HUES48 (cell line): Measurements from ENCODE around the gene CLIC3.
A peak's percentile ranks its signal among the peaks of the same experiment; 100 is the strongest.

Experiments
- H3K27ac ChIP-seq: one replicate; pipeline ENCODE4 v1.7.0; 2013; ENCODE audit warnings: low read depth, low read length, inconsistent platforms
- H3K27me3 ChIP-seq: 2 replicates; pipeline ENCODE4 v1.6.1; 2013; ENCODE audit warnings: mild to moderate bottlenecking, low read length; ENCODE audit not compliant: control insufficient read depth, insufficient read depth
- H3K36me3 ChIP-seq: 2 replicates; pipeline ENCODE4 v1.6.1; 2013; ENCODE audit warnings: low read length; ENCODE audit not compliant: control insufficient read depth, insufficient read depth
- H3K4me1 ChIP-seq: 2 replicates; pipeline ENCODE4 v1.6.1; 2013; ENCODE audit warnings: mild to moderate bottlenecking, low read length; ENCODE audit not compliant: control insufficient read depth, insufficient read depth
- H3K4me3 ChIP-seq: 2 replicates; pipeline ENCODE4 v1.5.1; 2013; ENCODE audit warnings: mild to moderate bottlenecking, low read depth, low read length
- H3K9ac ChIP-seq: 2 replicates; pipeline ENCODE4 v1.6.1; 2013; ENCODE audit warnings: mild to moderate bottlenecking, low read depth, low read length, moderate library complexity
- H3K9me3 ChIP-seq: 2 replicates; pipeline ENCODE4 v1.6.1; 2013; ENCODE audit warnings: low read length; ENCODE audit not compliant: control insufficient read depth, insufficient read depth

CLIC3 gene

DNA sequence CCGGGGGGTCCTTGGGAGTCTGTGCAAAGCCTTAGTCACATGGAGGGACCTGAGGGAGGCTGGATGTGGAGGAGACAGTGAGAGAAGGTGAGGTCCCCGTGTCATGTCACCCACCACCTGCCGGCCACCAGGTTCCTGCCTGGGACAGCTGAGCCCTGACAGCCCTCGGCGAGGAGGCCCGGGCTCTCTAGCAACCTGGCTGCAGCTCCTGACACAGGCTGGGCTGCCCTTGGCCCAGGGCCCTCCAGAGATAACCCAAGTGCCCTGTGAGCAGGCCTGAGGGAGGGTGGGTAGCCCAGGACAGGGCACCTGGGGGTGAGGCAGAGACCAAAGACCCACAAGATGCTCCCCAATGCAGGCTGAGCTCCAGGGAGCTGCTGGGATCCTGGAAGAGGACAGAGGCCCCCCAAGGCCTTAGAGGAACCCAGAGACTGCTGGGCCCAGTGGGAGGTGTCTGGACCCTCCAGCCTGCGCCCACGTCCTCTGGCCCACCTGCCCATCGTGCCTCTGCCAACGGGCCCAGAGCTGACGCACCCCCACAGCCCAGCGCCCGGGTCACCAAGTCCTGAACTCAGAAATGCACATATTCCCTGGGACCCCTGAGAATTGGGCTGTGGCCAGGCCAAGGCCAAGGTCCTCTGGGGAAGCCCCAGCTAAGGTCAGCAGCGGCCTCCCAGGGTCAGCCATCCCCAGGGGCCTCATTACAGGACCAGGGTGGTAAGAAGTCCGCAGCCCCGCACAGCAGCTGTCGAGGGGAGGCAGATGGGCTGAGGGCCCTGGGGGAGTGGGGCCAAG lies 27.8 kb downstream of the CLIC3 start:
- Histone ChIP-seq H3K4me1 (peaks cover 2% of the 10 kb centered on the region; the same call in 1 of the 2 replicates), H3K27ac (no peak overlapping the region), H3K9me3 (no peaks in the 10 kb centered on the region), H3K4me3 (no peak overlapping the region), H3K9ac (no peak overlapping the region), H3K36me3 (no peaks in the 10 kb centered on the region), H3K27me3 (no peaks in the 10 kb centered on the region)

- Histone ChIP-seq H3K27me3 (no peaks in the 10 kb centered on the region), H3K9ac (peak overlapping the region; percentile 24; the same call in 1 of the 2 replicates)
Measured at GRCh38 chr9:136965771-136966484, 30.4 kb downstream of the CLIC3 start.

GRCh38 chr9:136964833-136965422 lies 31.4 kb downstream of the CLIC3 start:
- Histone ChIP-seq H3K27me3 (no peaks in the 10 kb centered on the region), H3K4me3 (no peak overlapping the region), H3K9me3 (no peaks in the 10 kb centered on the region), H3K9ac (no peak overlapping the region), H3K36me3 (no peaks in the 10 kb centered on the region), H3K27ac (no peak overlapping the region), H3K4me1 (peaks cover 2% of the 10 kb centered on the region; the same call in 1 of the 2 replicates)

More at GRCh38 chr9:136965771-136966484, 30.4 kb downstream of the CLIC3 start:
- Histone ChIP-seq H3K4me3 (no peak overlapping the region), H3K4me1 (peaks cover 2% of the 10 kb centered on the region; the same call in 1 of the 2 replicates), H3K27ac (no peak overlapping the region), H3K9me3 (no peaks in the 10 kb centered on the region), H3K36me3 (no peaks in the 10 kb centered on the region)

DNA sequence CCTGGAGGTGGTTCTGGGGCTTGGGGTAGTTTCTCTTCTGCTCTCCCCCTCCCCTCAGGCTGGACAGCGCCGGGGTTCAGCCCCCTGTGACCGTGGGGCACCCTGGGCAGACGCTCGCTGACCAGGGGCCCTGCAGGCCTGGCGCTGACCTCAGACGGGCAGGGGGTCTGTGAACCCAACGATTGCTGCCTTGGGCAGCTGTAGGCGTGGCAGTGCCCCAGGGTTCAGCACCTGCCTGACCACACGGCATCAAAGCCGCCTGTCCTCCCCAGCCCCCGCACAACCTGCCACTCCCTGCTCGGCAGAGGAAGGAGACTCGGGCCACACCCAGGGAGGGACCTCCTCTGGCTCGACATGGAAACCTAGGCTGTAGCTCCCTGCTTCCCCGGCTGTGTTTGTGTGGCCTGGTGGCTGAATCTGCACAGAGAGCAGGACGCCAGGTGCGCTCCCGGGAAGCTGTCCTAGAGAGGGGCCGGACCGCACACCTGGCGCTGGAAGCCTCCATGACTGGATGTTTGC lies 32.1 kb downstream of the CLIC3 start:
- Histone ChIP-seq H3K27me3 (no peaks in the 10 kb centered on the region), H3K27ac (no peak overlapping the region), H3K9me3 (no peaks in the 10 kb centered on the region), H3K4me3 (no peak overlapping the region), H3K36me3 (no peaks in the 10 kb centered on the region), H3K9ac (no peak overlapping the region), H3K4me1 (peaks cover 2% of the 10 kb centered on the region; the same call in 1 of the 2 replicates)

DNA sequence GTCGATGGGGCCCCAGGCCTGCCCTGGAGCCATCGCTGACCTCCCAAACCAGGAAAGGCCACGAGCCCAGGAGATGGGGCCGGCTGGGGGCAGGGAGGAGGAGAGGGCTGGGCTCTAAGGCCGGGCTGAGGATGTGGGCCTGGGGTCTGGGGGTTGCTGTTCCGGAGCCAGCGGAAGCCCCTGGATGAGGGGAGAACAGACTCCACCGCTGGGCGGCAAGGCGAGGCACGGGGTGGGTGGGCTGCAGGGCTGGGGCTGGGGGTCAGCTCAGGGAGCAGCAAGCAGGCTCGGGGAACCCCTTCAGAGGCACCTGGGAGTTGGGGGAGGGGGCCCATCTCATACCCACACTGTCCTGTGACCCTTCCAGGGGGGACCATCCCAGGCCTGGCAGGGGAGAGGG lies 32.6 kb downstream of the CLIC3 start:
- Histone ChIP-seq H3K4me3 (no peak overlapping the region), H3K9me3 (no peaks in the 10 kb centered on the region), H3K4me1 (peaks cover 2% of the 10 kb centered on the region; the same call in 1 of the 2 replicates), H3K36me3 (no peaks in the 10 kb centered on the region), H3K27me3 (no peaks in the 10 kb centered on the region), H3K9ac (no peak overlapping the region), H3K27ac (no peak overlapping the region)

DNA sequence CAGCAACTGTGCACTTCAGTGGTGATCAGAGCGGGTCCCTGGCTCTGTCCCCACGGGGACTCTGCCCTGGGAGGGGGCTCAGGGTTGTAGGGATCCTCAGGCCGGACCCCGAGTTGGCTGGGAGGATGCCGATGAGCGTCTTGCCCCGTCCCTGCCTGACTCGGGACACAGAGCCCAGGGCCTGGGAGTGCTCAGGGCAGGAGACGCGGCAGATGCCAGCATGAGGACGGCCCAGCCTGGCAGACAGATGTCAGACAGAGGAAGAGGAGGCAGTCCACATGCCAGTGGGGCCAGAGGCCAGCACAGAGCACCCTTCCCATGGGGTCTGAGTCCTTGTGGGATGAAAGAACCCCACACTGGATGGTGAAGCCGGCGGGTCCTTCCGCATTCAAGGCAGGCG lies 33.0 kb downstream of the CLIC3 start:
- H3K36me3 ChIP-seq, result no peaks in the 10 kb centered on the region
- H3K9me3 ChIP-seq, result no peaks in the 10 kb centered on the region
- peaks cover 2% of the 10 kb centered on the region; the same call in 1 of the 2 replicates for H3K4me1 ChIP-seq
- H3K9ac ChIP-seq, result no peak overlapping the region
- no peak overlapping the region for H3K27ac ChIP-seq
- no peak overlapping the region for H3K4me3 ChIP-seq
- H3K27me3 ChIP-seq, result no peaks in the 10 kb centered on the region

DNA sequence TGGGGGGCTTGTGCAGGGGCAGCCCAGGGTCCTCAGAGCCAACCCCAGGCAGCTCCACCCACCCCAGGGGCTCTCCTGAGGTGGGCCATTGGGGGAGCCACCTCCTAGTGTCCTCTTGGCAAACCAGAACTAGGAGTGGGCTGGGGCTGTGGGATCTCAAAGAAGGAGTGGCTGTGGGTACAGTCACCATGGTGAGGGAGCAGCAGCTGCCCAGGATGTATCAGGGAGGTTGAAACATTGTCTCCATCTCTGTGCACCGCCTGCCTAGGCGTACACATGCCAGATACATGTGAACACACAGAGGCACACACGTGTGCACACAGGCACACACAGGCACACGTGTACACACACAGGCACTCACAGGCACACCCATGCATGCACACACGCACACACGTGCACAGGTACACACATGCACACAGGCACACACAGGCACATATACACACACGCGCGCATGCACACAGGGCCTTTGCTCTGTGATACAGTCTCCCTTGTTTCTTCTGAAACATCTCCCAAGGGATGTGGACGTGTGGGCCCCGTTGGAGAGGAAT lies 33.6 kb downstream of the CLIC3 start:
- Histone ChIP-seq H3K27ac (no peak overlapping the region), H3K27me3 (no peaks in the 10 kb centered on the region), H3K4me1 (peaks cover 2% of the 10 kb centered on the region; the same call in 1 of the 2 replicates)

DNA sequence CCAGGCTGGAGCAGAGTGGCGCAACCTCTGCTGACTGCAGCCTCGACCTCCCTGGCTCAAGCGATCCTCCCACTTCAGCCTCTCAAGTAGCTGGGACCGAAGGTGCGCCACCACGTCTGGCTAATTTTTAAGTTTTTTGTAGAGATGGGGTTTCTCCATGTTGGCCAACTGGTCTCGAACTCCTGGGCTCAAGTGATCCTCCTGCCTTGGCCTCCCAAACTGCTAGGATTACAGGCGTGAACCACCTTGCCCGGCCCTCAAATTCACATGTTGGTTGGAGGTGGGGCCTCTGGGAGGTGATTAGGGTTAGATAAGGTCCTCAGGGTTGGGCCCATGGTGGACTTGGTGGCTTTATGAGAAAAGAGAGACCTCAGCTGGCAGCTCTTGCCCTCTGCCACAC lies 34.2 kb downstream of the CLIC3 start:
- no peaks in the 10 kb centered on the region for H3K9me3 ChIP-seq
- H3K4me1 ChIP-seq, result peaks cover 2% of the 10 kb centered on the region; the same call in 1 of the 2 replicates
- no peak overlapping the region for H3K27ac ChIP-seq
- H3K27me3 ChIP-seq, result no peaks in the 10 kb centered on the region
- no peaks in the 10 kb centered on the region for H3K36me3 ChIP-seq
- H3K4me3 ChIP-seq, result no peak overlapping the region
- no peak overlapping the region for H3K9ac ChIP-seq

More for the DNA sequence above, 33.6 kb downstream of the CLIC3 start:
- Histone ChIP-seq H3K9ac (no peak overlapping the region), H3K4me3 (no peak overlapping the region), H3K36me3 (no peaks in the 10 kb centered on the region), H3K9me3 (no peaks in the 10 kb centered on the region)

GRCh38 chr9:136961279-136962065 lies 34.9 kb downstream of the CLIC3 start:
- Histone ChIP-seq H3K27me3 (no peaks in the 10 kb centered on the region), H3K4me3 (no peak overlapping the region), H3K4me1 (peaks cover 2% of the 10 kb centered on the region; the same call in 1 of the 2 replicates), H3K27ac (no peak overlapping the region), H3K9ac (no peak overlapping the region), H3K9me3 (no peaks in the 10 kb centered on the region), H3K36me3 (no peaks in the 10 kb centered on the region)

DNA sequence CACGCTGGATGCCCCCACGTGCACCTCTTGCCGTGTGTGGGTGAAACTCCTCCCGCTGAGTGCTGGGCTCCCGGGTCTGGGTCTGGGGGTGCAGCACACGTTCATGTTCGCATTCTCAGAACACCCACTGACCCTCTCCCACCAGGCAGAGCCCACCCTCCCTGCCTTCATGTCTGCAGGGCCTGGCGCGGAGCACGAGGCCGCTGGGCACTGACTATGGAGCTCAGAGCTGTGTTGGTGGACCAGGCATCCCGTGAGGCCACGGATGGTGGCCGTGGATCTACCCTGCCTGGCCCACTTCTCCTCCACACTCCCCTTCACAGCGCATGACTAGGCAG lies 35.5 kb downstream of the CLIC3 start:
- no peak overlapping the region for H3K4me3 ChIP-seq
- H3K27ac ChIP-seq, result no peak overlapping the region
- H3K9ac ChIP-seq, result no peak overlapping the region

More for the DNA sequence above, 35.5 kb downstream of the CLIC3 start:
- Histone ChIP-seq H3K27me3 (no peaks in the 10 kb centered on the region), H3K36me3 (no peaks in the 10 kb centered on the region), H3K9me3 (no peaks in the 10 kb centered on the region), H3K4me1 (no peaks in the 10 kb centered on the region; the same call in 1 of the 2 replicates)
